Measurements from ENCODE around the gene CABP1. TPM values are rescaled to one million over a fixed set of nuclear protein-coding genes. Genes with fewer than 3 reads are reported as not detected.

Gene CABP1
- total and polyA plus RNA-seq, 2 of the 13 experiments (the other 11 are each of a cell fraction or from before 2014, with no cell fraction given): not detected

DNA sequence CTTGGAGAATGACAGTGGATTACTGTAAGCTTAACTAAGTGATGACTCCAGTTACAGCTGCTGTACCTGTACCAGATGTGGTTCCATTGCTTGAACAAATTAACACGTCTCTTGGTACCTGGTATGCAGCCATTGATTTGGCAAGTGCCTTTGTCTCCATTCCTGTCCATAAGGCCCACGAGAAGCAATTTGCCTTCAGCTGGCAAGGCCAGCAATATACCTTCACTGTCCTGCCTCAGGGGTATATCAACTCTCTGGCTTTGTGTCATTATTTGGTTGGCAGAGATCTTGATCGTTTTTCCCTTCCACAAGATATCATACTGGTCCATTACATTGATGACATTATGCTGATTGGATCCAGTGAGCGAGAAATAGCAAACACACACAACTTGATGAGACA, 29.9 kb upstream of the CABP1 start:
- Histone ChIP-seq H3K36me3 (replicated peaks in 1 of 2; ENCODE audit: control insufficient read depth in 1 of 2, insufficient read depth in 2 of 2, low read length in 2 of 2) (no peaks in the 10 kb centered on the region), H3K27ac (ENCODE audit: extremely low read length, insufficient read depth, low read length) (no peak overlapping the region), H3K4me2 (ENCODE audit: low read depth, low read length) (no peak overlapping the region), H3K9ac (ENCODE audit: insufficient read depth, low read depth, low read length) (no peak overlapping the region), H3K79me2 (ENCODE audit: insufficient read depth, low read length) (no peaks in the 10 kb centered on the region), H3K4me3 (replicated peaks in 1 of 3; ENCODE audit: insufficient read depth in 1 of 3, low read depth in 2 of 3, low read length in 3 of 3) (no peak overlapping the region), H4K20me1 (ENCODE audit: insufficient read depth, low read length) (no peaks in the 10 kb centered on the region), H3K9me3 (ENCODE audit: low read length) (no peaks in the 10 kb centered on the region), H2AFZ (ENCODE audit: low read length) (no peak overlapping the region), H3K27me3 (ENCODE audit: control insufficient read depth in 1 of 2, insufficient read depth in 2 of 2, low read length in 2 of 2) (peaks cover 0 to 11% of the 10 kb centered on the region in 2 experiments; a peak in 1 of 5 replicates), H3K4me1 (ENCODE audit: insufficient read depth, low read length) (no peaks in the 10 kb centered on the region)
- ATAC-seq (no peak), FAIRE-seq (no peak), DNase-seq (ENCODE audit: low spot score) (no peak)
- intact Hi-C loops (cut with micrococcal nuclease; ENCODE audit: unreplicated experiment) (no loop called here), in situ Hi-C loops (cut with HindIII; ENCODE audit: extremely low pct_ligation_motif_present, low pct_unique_long_range_greater_than_20kb) (no loop called here)
- ChIA-PET CTCF (ENCODE audit: low intra/inter-chr PET ratio, low total read pairs) (no interaction called here), POLR2A (no interaction called here)
- TF ChIP-seq, protein P1, sequence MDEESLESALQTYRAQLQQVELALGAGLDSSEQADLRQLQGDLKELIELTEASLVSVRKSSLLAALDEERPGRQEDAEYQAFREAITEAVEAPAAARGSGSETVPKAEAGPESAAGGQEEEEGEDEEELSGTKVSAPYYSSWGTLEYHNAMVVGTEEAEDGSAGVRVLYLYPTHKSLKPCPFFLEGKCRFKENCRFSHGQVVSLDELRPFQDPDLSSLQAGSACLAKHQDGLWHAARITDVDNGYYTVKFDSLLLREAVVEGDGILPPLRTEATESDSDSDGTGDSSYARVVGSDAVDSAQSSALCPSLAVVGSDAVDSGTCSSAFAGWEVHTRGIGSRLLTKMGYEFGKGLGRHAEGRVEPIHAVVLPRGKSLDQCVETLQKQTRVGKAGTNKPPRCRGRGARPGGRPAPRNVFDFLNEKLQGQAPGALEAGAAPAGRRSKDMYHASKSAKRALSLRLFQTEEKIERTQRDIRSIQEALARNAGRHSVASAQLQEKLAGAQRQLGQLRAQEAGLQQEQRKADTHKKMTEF (CRISPR knock-in tag; IDR thresholded peaks at IDR 0.05): no peak
- TF ChIP-seq ZSCAN9 (CRISPR knock-in tag; IDR thresholded peaks at IDR 0.05; ENCODE audit: borderline replicate concordance) (no peak), ATAD3A (CRISPR knock-in tag; IDR thresholded peaks at IDR 0.05) (no peak), ZNF780A (CRISPR knock-in tag; IDR thresholded peaks at IDR 0.05) (no peak), ZNF430 (CRISPR knock-in tag; IDR thresholded peaks at IDR 0.05) (no peak), ZNF788 (CRISPR knock-in tag; IDR thresholded peaks at IDR 0.05; ENCODE audit: borderline replicate concordance) (no peak), ZNF432 (CRISPR knock-in tag; IDR thresholded peaks at IDR 0.05; ENCODE audit: borderline replicate concordance) (no peak), ZNF468 (CRISPR knock-in tag; IDR thresholded peaks at IDR 0.05) (no peak), MYNN (CRISPR knock-in tag; IDR thresholded peaks at IDR 0.05; ENCODE audit: low read depth) (no peak), KAT7 (CRISPR knock-in tag; IDR thresholded peaks at IDR 0.05; ENCODE audit: borderline replicate concordance) (no peak), GATAD1 (CRISPR knock-in tag; IDR thresholded peaks at IDR 0.05) (no peak), KLF12 (CRISPR knock-in tag; IDR thresholded peaks at IDR 0.05; ENCODE audit: borderline replicate concordance) (no peak), RFX1 (IDR thresholded peaks at IDR 0.05) (no peak), KAT2B (IDR thresholded peaks at IDR 0.05; ENCODE audit: borderline replicate concordance, low read depth, low read length) (no peak)
- TF ChIP-seq, protein P2, sequence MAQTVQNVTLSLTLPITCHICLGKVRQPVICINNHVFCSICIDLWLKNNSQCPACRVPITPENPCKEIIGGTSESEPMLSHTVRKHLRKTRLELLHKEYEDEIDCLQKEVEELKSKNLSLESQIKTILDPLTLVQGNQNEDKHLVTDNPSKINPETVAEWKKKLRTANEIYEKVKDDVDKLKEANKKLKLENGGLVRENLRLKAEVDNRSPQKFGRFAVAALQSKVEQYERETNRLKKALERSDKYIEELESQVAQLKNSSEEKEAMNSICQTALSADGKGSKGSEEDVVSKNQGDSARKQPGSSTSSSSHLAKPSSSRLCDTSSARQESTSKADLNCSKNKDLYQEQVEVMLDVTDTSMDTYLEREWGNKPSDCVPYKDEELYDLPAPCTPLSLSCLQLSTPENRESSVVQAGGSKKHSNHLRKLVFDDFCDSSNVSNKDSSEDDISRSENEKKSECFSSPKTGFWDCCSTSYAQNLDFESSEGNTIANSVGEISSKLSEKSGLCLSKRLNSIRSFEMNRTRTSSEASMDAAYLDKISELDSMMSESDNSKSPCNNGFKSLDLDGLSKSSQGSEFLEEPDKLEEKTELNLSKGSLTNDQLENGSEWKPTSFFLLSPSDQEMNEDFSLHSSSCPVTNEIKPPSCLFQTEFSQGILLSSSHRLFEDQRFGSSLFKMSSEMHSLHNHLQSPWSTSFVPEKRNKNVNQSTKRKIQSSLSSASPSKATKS (CRISPR knock-in tag; IDR thresholded peaks at IDR 0.05): no peak
- TF ChIP-seq, protein P3, sequence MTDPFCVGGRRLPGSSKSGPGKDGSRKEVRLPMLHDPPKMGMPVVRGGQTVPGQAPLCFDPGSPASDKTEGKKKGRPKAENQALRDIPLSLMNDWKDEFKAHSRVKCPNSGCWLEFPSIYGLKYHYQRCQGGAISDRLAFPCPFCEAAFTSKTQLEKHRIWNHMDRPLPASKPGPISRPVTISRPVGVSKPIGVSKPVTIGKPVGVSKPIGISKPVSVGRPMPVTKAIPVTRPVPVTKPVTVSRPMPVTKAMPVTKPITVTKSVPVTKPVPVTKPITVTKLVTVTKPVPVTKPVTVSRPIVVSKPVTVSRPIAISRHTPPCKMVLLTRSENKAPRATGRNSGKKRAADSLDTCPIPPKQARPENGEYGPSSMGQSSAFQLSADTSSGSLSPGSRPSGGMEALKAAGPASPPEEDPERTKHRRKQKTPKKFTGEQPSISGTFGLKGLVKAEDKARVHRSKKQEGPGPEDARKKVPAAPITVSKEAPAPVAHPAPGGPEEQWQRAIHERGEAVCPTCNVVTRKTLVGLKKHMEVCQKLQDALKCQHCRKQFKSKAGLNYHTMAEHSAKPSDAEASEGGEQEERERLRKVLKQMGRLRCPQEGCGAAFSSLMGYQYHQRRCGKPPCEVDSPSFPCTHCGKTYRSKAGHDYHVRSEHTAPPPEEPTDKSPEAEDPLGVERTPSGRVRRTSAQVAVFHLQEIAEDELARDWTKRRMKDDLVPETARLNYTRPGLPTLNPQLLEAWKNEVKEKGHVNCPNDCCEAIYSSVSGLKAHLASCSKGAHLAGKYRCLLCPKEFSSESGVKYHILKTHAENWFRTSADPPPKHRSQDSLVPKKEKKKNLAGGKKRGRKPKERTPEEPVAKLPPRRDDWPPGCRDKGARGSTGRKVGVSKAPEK (CRISPR knock-in tag; IDR thresholded peaks at IDR 0.05; ENCODE audit: borderline replicate concordance): no peak
- BruUV-seq (replicated peaks): no TSS peak
- WGBS (ENCODE audit: low lambda C conversion rate): 6% methylated on average over 4 of the region's 4 CpGs
